ENCODE results near the gene SAMD10.
A peak's percentile ranks its signal among the peaks of the same experiment; 100 is the strongest.
"Not testable (repeated sequence)": the region's sequence is repeated elsewhere in the genome, so short reads cannot be mapped to it uniquely, and the experiment has no call there.

The SAMD10 gene

GRCh38 chr20:63977739-63978276 is 1.6 kb downstream of the SAMD10 start:
- peak overlapping the region; percentile 59; the same call in 1 of the 2 replicates for H3K4me3 ChIP-seq (ENCODE audit: low read length)
- TF ChIP-seq ZNF274 (IDR thresholded peaks at IDR 0.05; ENCODE audit: low read depth, low read length): no peak

DNA sequence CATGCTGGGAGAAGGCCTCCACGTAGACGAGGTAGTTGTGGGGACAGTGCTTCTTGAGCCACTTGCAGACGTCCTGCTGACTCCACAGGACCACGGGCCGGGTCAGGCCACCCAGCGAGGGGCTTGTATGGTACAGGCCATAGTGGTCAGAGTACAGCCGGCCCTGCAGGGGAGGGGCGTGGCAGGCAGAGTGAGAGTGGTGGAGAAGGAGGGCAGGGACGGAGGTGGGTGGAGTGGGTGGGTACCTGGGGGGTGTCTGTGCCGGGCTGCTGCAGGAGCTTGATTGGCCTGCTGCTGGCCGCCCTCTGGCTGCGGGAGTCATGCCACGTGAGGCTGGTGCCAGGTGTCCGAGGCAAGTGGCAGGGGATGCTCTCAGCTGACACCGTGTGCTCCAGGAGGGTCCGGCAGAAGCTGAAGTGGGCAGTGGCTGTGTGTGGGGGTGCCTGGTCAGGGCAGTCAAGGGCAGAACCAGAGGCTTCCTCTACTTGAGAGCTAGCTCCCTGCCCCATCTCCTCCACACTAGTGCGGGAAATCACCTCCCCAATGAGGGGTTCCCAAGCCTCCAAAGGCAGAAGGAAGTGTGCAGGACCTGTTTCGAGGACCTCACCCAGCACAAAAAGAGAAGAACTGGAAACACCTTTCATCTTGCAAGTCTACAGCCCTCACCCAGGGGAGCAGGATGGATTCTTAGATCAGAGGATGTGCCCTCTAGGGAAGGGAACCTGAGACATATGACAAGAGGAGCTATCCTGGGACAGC is 2.3 kb downstream of the SAMD10 start:
- no peak for TF ChIP-seq ZNF274 (IDR thresholded peaks at IDR 0.05; ENCODE audit: low read depth, low read length)
- H3K4me3 ChIP-seq (ENCODE audit: low read length): no peak overlapping the region; the same call in 1 of the 2 replicates

GRCh38 chr20:63976511-63976910 is 2.9 kb downstream of the SAMD10 start:
- not testable (repeated sequence) for H3K4me3 ChIP-seq (ENCODE audit: low read length)

GRCh38 chr20:63974402-63975200 is 4.8 kb downstream of the SAMD10 start:
- TF ChIP-seq ZNF274 (IDR thresholded peaks at IDR 0.05; ENCODE audit: low read depth, low read length): no peak

GRCh38 chr20:63973636-63974401 is 5.6 kb downstream of the SAMD10 start:
- H3K4me3 ChIP-seq (ENCODE audit: low read length): no peak overlapping the region
- TF ChIP-seq ZNF274 (IDR thresholded peaks at IDR 0.05; ENCODE audit: low read depth, low read length): no peak

More at GRCh38 chr20:63974402-63975200, 4.8 kb downstream of the SAMD10 start:
- no peak overlapping the region for H3K4me3 ChIP-seq (ENCODE audit: low read length)

- no peak overlapping the region for H3K4me3 ChIP-seq (ENCODE audit: low read length)
- TF ChIP-seq ZNF274 (IDR thresholded peaks at IDR 0.05; ENCODE audit: low read depth, low read length): no peak
These were observed 6.3 kb downstream of the SAMD10 start for GRCh38 chr20:63973160-63973479.

- no peak overlapping the region for H3K4me3 ChIP-seq (ENCODE audit: low read length)
- no peak for TF ChIP-seq ZNF274 (IDR thresholded peaks at IDR 0.05; ENCODE audit: low read depth, low read length)
These were observed 6.9 kb downstream of the SAMD10 start for GRCh38 chr20:63972312-63973159.

DNA sequence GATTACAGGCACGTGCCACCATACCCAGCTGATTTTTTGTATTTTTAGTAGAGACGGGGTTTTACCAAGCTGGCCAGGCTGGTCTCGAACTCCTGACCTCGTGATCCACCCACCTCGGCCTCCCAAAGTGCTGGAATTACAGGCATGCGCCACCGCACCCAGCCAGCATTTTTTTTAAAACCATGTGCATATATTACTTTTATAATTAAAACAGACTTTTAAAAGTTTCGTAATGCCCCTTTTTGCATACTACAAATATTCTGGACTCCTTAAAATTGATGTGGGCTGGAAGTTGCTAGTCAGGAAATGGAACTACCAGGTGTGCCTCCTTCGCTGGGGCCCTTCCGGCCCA is 7.5 kb downstream of the SAMD10 start:
- not testable (repeated sequence) for H3K4me3 ChIP-seq (ENCODE audit: low read length)

GRCh38 chr20:63970714-63971431 is 8.6 kb downstream of the SAMD10 start:
- no peak for TF ChIP-seq ZNF274 (IDR thresholded peaks at IDR 0.05; ENCODE audit: low read depth, low read length)
- H3K4me3 ChIP-seq (ENCODE audit: low read length): no peak overlapping the region

DNA sequence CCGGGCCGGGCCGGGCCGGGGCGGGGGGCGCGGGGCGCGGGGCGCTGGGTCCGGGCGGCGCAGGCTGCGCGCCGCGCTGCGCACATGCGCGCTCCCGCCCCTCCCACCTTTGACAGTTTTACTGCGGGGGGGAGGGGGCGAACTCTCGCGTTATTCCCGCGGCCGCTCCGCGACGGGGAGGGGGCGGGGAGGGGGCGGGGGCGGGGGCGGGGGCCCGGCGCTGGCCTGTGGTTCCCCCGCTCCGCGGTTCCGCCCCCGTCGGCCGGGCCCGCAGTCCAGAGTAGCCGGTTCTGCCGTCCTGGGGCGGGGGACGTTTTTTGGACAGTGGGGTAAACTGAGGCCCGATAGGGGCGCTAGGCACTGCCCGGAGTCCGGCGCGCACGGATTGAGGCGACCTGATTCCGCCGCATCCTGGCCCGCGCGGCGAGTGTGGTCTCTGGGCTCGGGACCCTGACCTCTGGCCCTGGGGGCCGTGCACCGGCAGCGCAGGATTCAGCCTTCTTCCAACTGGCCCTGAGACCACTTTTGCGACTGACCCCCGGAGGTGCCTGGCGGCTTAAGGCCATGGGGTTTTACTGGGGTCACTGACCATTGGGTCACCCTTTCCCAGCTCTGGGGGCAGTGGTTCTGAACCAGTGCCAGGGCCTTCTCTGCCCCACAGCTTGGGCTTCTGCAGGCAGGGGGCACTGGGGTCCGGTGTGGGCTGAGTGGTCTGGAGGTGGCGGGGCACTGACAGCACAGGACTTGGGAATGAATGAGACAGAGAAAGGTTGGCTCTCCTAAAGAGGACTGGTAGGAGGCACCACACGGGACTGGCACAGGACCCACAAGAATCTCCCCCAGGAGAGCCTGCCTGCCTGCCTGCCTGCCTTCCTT is 9.4 kb downstream of the SAMD10 start, which contains the start of gene ZNF512B:
ZNF512B (minus strand) TSS at position 93 of the 876 bp plus-strand sequence. CDS start 1,980 bp downstream, outside the sequence.
- peak within 1 kb of the TSS; percentile 86 for H3K4me3 ChIP-seq (ENCODE audit: low read length)
- no peak for TF ChIP-seq ZNF274 (IDR thresholded peaks at IDR 0.05; ENCODE audit: low read depth, low read length)

DNA sequence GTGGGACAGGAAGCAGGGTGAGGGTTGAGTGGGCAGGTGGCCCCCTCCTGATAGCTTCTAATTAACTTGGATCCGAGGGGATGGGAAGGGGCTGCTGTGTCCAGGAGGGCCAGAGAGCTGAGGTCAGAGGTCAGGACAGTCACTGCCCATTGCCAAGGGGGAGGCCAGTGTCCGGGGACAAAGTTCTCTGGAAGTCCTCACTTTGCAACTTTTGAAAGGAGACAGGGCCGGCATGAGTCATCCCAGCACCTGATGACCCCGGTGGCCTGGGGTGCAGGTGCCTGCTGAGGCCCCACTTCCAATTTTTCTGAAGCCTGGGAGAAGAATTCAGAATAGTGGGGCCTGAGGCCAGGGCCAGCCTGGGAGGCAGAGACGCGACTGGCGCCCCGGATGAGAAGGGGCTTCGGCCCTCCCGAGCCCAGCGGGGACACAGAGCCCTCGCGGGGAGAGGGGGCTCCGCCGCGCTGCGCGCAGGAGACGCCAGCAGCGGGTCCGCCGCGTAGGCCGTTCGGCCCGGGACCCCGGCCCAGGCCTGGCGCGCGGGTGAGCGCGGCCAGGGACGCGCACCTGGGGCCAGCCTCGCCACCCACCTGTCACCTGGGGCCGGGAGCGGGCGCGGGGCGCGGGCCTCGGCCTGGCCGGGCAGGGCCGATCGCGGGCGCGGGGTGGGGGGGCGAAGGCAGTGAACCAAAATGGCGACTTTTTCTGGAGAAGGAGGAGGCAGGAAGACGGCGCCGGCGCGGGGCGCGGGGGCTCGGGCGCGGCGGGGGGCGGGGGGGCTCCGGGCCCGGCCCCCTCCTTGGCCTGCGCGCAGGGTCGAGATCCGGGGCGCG is 10.3 kb downstream of the SAMD10 start:
- peak overlapping the region; percentile 86 for H3K4me3 ChIP-seq (ENCODE audit: low read length)
- TF ChIP-seq ZNF274 (IDR thresholded peaks at IDR 0.05; ENCODE audit: low read depth, low read length): no peak
